HepG2 (cell line): ENCODE results near the gene PYGB. TPM values are rescaled to one million over a fixed set of nuclear protein-coding genes. Genes with fewer than 3 reads are reported as not detected.

Source experiments
- ATAC-seq: fragments of 200-7000 bp; cut with Tn5 transposase; 3 replicates; pipeline ENCODE4 v1.9.1; 2020; ENCODE audit warnings: mild to moderate bottlenecking, moderate library complexity
- BruUV-seq: library from RNA; stranded (reverse); fragments of 400-500 nt; replicated peaks from 2 replicates; lab custom pipeline; 2021; lab: Mats Ljungman, UMichigan
- CTCF ChIA-PET: fragments of 300-600 bp; formaldehyde crosslinking; extraction: SDS; loops from one replicate; lab custom pipeline; 2021; ENCODE audit warnings: low total read pairs, inconsistent platforms, low intra/inter-chr PET ratio; lab: Yijun Ruan, JAX
- POLR2A ChIA-PET: fragments of 350-600 bp; sonication (Branson Sonifier 250); formaldehyde crosslinking; loops from one replicate; lab custom pipeline; 2020; ENCODE audit warnings: antibody characterized with exemption, inconsistent platforms; lab: Yijun Ruan, JAX
- DNase-seq: peaks from one replicate; pipeline ENCODE4 v3.0.0-alpha.2; 2015; ENCODE audit warnings: low spot score
- FAIRE-seq: peaks from 3 replicates; lab custom pipeline; 2011; peaks lifted over from hg19 to GRCh38; lab: Jason Lieb, UNC
- H2AFZ ChIP-seq: one replicate; pipeline ENCODE4 v1.6.1; 2011; ENCODE audit warnings: low read length, inconsistent platforms
- H3K27ac ChIP-seq: fragments of 300-600 bp; 3 replicates; pipeline ENCODE4 v1.8.0; 2011; ENCODE audit warnings: mixed run types, mild to moderate bottlenecking, mixed read lengths, low read length, inconsistent platforms; ENCODE audit not compliant: insufficient read depth; ENCODE audit errors: extremely low read length
- H3K27me3 ChIP-seq, 2 experiments: fragments of 200-600 bp in 1 of 2; 2 replicates in 1 of 2; 3 replicates in 1 of 2; pipeline versions ENCODE4 v1.6.0 to v1.8.0; 2011; ENCODE audit warnings: low read length in 2 of 2, mild to moderate bottlenecking in 2 of 2, moderate library complexity in 2 of 2, inconsistent platforms in 1 of 2; ENCODE audit not compliant: insufficient read depth in 2 of 2, control insufficient read depth in 1 of 2
- H3K36me3 ChIP-seq, 2 experiments: fragments of 200-600 bp in 1 of 2; replicated peaks in 1 of 2; 2 replicates in 1 of 2; 3 replicates in 1 of 2; pipeline versions ENCODE4 v1.5.1 to v1.8.0; 2011; ENCODE audit warnings: low read length in 2 of 2, inconsistent platforms in 1 of 2; ENCODE audit not compliant: insufficient read depth in 2 of 2, control insufficient read depth in 1 of 2
- H3K4me1 ChIP-seq: 2 replicates; pipeline ENCODE4 v1.5.1; 2012; ENCODE audit warnings: low read length, inconsistent platforms; ENCODE audit not compliant: insufficient read depth
- H3K4me2 ChIP-seq: 2 replicates; pipeline ENCODE4 v1.6.0; 2011; ENCODE audit warnings: low read depth, low read length, inconsistent platforms
- H3K4me3 ChIP-seq, 3 experiments: fragments of 200-600 bp in 1 of 3; sonication (generic), shearing (Covaris generic) in 1 of 3; replicated peaks in 1 of 3; 2 replicates each; pipeline ENCODE4 v1.5.1; 2011 to 2016; ENCODE audit warnings: low read length in 3 of 3, inconsistent platforms in 2 of 3, low read depth in 2 of 3, mild to moderate bottlenecking in 2 of 3, control low read depth in 1 of 3, mixed read lengths in 1 of 3; ENCODE audit not compliant: insufficient read depth in 1 of 3
- H3K79me2 ChIP-seq: one replicate; pipeline ENCODE4 v1.6.1; 2011; ENCODE audit warnings: low read length, inconsistent platforms; ENCODE audit not compliant: insufficient read depth
- H3K9ac ChIP-seq: 2 replicates; pipeline ENCODE4 v1.6.0; 2011; ENCODE audit warnings: mild to moderate bottlenecking, low read depth, low read length, inconsistent platforms; ENCODE audit not compliant: insufficient read depth
- H3K9me3 ChIP-seq: 2 replicates; pipeline ENCODE4 v1.5.1; 2012; ENCODE audit warnings: mild to moderate bottlenecking, low read length
- H4K20me1 ChIP-seq: 2 replicates; pipeline ENCODE4 v1.6.0; 2011; ENCODE audit warnings: inconsistent platforms, mild to moderate bottlenecking, low read length, moderate library complexity; ENCODE audit not compliant: insufficient read depth
- AGO2 ChIP-seq: fragments of 200-400 bp; formaldehyde crosslinking; optimal IDR thresholded peaks from 2 replicates; pipeline ENCODE3; 2017; ENCODE audit warnings: mild to moderate bottlenecking, low read depth, low read length, moderate library complexity
- CCDC6 ChIP-seq: sonication (generic); formaldehyde crosslinking; IDR thresholded peaks from 2 replicates; pipeline ENCODE4 v1.8.1; 2022; ENCODE audit warnings: mild to moderate bottlenecking, missing genetic modification reagents, moderate library complexity
- CEBPB ChIP-seq: IDR thresholded peaks from 2 replicates; pipeline ENCODE4 v1.6.1; 2011; ENCODE audit warnings: low read depth, low read length, improper control_type of control experiment, borderline replicate concordance
- GATAD1 ChIP-seq: IDR thresholded peaks from 2 replicates; pipeline ENCODE4 v1.6.1; 2016; ENCODE audit warnings: missing genetic modification reagents, missing compliant biosample characterization
- HNRNPH1 ChIP-seq: fragments of 200-400 bp; formaldehyde crosslinking; optimal IDR thresholded peaks from 2 replicates; pipeline ENCODE3; 2017; ENCODE audit warnings: mild to moderate bottlenecking, low read depth, low read length
- HNRNPLL ChIP-seq: fragments of 200-400 bp; formaldehyde crosslinking; IDR thresholded peaks from 2 replicates; pipeline ENCODE4 v1.6.1; 2017; ENCODE audit warnings: mild to moderate bottlenecking, low read depth, low read length; ENCODE audit not compliant: poor library complexity, severe bottlenecking
- LCORL ChIP-seq, 2 experiments: fragments of 450-650 bp in 1 of 2; sonication (generic) in 1 of 2; formaldehyde crosslinking in 1 of 2; IDR thresholded peaks; 2 replicates each; pipeline versions ENCODE4 v1.5.0 to v1.6.1; 2017 to 2020; ENCODE audit warnings: antibody characterized with exemption in 1 of 2, missing genetic modification reagents in 1 of 2
- MTA1 ChIP-seq: sonication (generic); formaldehyde crosslinking; IDR thresholded peaks from 2 replicates; pipeline ENCODE4 v1.4.0; 2020; ENCODE audit warnings: missing genetic modification reagents, mild to moderate bottlenecking, borderline replicate concordance
- POGZ ChIP-seq: sonication (generic); formaldehyde crosslinking; IDR thresholded peaks from 2 replicates; pipeline ENCODE4 v1.4.0; 2020; ENCODE audit warnings: mild to moderate bottlenecking, missing genetic modification reagents
- POLR2AphosphoS5 ChIP-seq: IDR thresholded peaks from 2 replicates; pipeline ENCODE4 v1.6.1; 2012; ENCODE audit warnings: low read depth, low read length
- RARA ChIP-seq: IDR thresholded peaks from 2 replicates; pipeline ENCODE4 v1.6.1; 2016; ENCODE audit warnings: missing genetic modification reagents, missing compliant biosample characterization
- SALL1 ChIP-seq: sonication (generic); formaldehyde crosslinking; IDR thresholded peaks from 2 replicates; pipeline ENCODE4 v1.8.0; 2022; ENCODE audit warnings: mild to moderate bottlenecking, missing genetic modification reagents
- SNRNP70 ChIP-seq: fragments of 200-400 bp; formaldehyde crosslinking; IDR thresholded peaks from 2 replicates; pipeline ENCODE4 v1.6.1; 2017; ENCODE audit warnings: mild to moderate bottlenecking, low read depth, low read length, moderate library complexity
- SRSF1 ChIP-seq: fragments of 200-400 bp; formaldehyde crosslinking; optimal IDR thresholded peaks from 2 replicates; pipeline ENCODE3; 2017; ENCODE audit warnings: mild to moderate bottlenecking, low read depth, low read length, moderate library complexity
- ZFP41 ChIP-seq: sonication (generic); formaldehyde crosslinking; IDR thresholded peaks from 2 replicates; pipeline ENCODE4 v1.4.0; 2020; ENCODE audit warnings: mild to moderate bottlenecking, missing genetic modification reagents, borderline replicate concordance
- ZNF263 ChIP-seq: sonication (generic); formaldehyde crosslinking; IDR thresholded peaks from 2 replicates; pipeline ENCODE4 v1.4.0; 2020; ENCODE audit warnings: missing genetic modification reagents
- ZNF547 ChIP-seq: sonication (generic); formaldehyde crosslinking; IDR thresholded peaks from 2 replicates; pipeline ENCODE4 v1.5.1; 2020; ENCODE audit warnings: mild to moderate bottlenecking, missing genetic modification reagents
- WGBS: methylation state at CpG from one replicate; pipeline ENCODE4 v1.1.6; 2017; ENCODE audit warnings: low lambda C conversion rate; 5-methylcytosine and 5-hydroxymethylcytosine counted together
- in situ Hi-C: cut with HindIII; loops from 2 replicates; pipeline ENCODE4 v1.10.0; 2017; ENCODE audit warnings: low pct_unique_long_range_greater_than_20kb; ENCODE audit not compliant: extremely low pct_ligation_motif_present
- intact Hi-C: fragments of 100-400 bp; cut with micrococcal nuclease; formaldehyde crosslinking; loops from one replicate; pipeline ENCODE4 v1.10.0; 2022; ENCODE audit not compliant: unreplicated experiment
- polyA plus RNA-seq, 8 experiments: library from polyadenylated mRNA; depleted of rRNA in 3 of 8; stranded (reverse) in 7 of 8; unstranded in 1 of 8; fragments of >200 nt; fragmentation: Illumina TruSeq in 4 of 8; extraction: Trizol in 4 of 8; gene quantifications; 2 replicates each; pipeline versions ENCODE4 v1.2.1 to v1.2.3, GENCODE V29; 2011 to 2016; ENCODE audit warnings: low read depth in 4 of 8, missing spikeins in 1 of 8, mixed read lengths in 1 of 8; ENCODE audit not compliant: insufficient read depth in 1 of 8
- total RNA-seq, 5 experiments: library from RNA; depleted of rRNA; stranded (reverse); fragments of >200 nt; fragmentation: Illumina TruSeq; extraction: Trizol; gene quantifications; 2 replicates each; pipeline ENCODE4 v1.2.3, GENCODE V29; 2016; ENCODE audit warnings: low read depth in 1 of 5
- TF ChIP-seq, protein P1 (sequence below): sonication (generic); formaldehyde crosslinking; IDR thresholded peaks from 2 replicates; pipeline ENCODE4 v1.4.0; 2020; ENCODE audit warnings: missing genetic modification reagents, borderline replicate concordance

The PYGB gene
- total and polyA plus RNA-seq, 2 of the 13 experiments (the other 11 are each of a cell fraction or from before 2014, with no cell fraction given) = 24.2 to 86.3 TPM

GRCh38 chr20:25308083-25308491, 60.2 kb downstream of the PYGB start:
- WGBS = 98% methylated on average over 12 of the region's 13 CpGs
- POLR2A ChIA-PET = interaction anchor here (2.2 kb wide), 1 partner anchor 8 kb away, joined by 20 read pairs; no protein-coding TSS in a partner anchor

GRCh38 chr20:25308671-25309394, 60.9 kb downstream of the PYGB start:
- DNase-seq (peak; percentile 28), ATAC-seq (no peak), FAIRE-seq (no peak)
- no TSS peak for BruUV-seq
- Histone ChIP-seq H3K4me3 (peak overlapping the region in 1 of 3 experiments; percentile 69; a peak in 1 of 6 replicates), H3K36me3 (peaks cover 14 to 15% of the 10 kb centered on the region in 2 experiments; a peak in 4 of 5 replicates), H2AFZ (no peak overlapping the region), H3K4me1 (peaks cover 51% of the 10 kb centered on the region), H3K9ac (peak overlapping the region; percentile 45; the same call in 1 of the 2 replicates), H4K20me1 (no peaks in the 10 kb centered on the region), H3K4me2 (peak overlapping the region; percentile 82), H3K27me3 (no peaks in the 10 kb centered on the region), H3K27ac (peak overlapping the region; percentile 76), H3K9me3 (no peaks in the 10 kb centered on the region), H3K79me2 (no peaks in the 10 kb centered on the region)
- intact Hi-C loops = no loop called here
- CTCF ChIA-PET = interaction anchor here (2.9 kb wide), 1 partner anchor 14 kb away, joined by 13 read pairs; no protein-coding TSS in a partner anchor
- WGBS = 91% methylated on average over 17 of the region's 17 CpGs
- in situ Hi-C loops = loop anchor here (25.0 kb wide), 1 partner anchor 353 kb away; no protein-coding TSS in a partner anchor
- POLR2A ChIA-PET = interaction anchor here (1.0 to 2.7 kb wide), 9 partner anchors 9 to 701 kb away, joined by 3 to 21 read pairs (median 10); partner anchors contain the start of genes ABHD12, GINS1 and PYGB
- peak; percentile 42 for TF ChIP-seq SRSF1
- TF ChIP-seq POGZ (CRISPR knock-in tag) = no peak
- no peak for TF ChIP-seq LCORL (IDR thresholded peaks at IDR 0.05)
- TF ChIP-seq LCORL (CRISPR knock-in tag; IDR thresholded peaks at IDR 0.05) = no peak
- TF ChIP-seq HNRNPLL = peak; percentile 12
- TF ChIP-seq MTA1 (CRISPR knock-in tag) = 0 out of 2 replicates have a peak, but pooled peaks have one; percentile 13
- no peak for TF ChIP-seq SNRNP70
- TF ChIP-seq, protein P1, sequence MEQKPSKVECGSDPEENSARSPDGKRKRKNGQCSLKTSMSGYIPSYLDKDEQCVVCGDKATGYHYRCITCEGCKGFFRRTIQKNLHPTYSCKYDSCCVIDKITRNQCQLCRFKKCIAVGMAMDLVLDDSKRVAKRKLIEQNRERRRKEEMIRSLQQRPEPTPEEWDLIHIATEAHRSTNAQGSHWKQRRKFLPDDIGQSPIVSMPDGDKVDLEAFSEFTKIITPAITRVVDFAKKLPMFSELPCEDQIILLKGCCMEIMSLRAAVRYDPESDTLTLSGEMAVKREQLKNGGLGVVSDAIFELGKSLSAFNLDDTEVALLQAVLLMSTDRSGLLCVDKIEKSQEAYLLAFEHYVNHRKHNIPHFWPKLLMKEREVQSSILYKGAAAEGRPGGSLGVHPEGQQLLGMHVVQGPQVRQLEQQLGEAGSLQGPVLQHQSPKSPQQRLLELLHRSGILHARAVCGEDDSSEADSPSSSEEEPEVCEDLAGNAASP (CRISPR knock-in tag) = no peak
- TF ChIP-seq ZFP41 (CRISPR knock-in tag) = no peak
- TF ChIP-seq RARA (CRISPR knock-in tag) = no peak

More at GRCh38 chr20:25308083-25308491, 60.2 kb downstream of the PYGB start:
- H3K36me3 ChIP-seq = peaks cover 19 to 20% of the 10 kb centered on the region in 2 experiments
- CTCF ChIA-PET = interaction anchor here (2.9 kb wide), 1 partner anchor 14 kb away, joined by 13 read pairs; no protein-coding TSS in a partner anchor
- DNase-seq (no peak), ATAC-seq (no peak)
- no peak overlapping the region for H2AFZ ChIP-seq
- H3K9me3 ChIP-seq = no peaks in the 10 kb centered on the region
- intact Hi-C loops = no loop called here
- H3K27ac ChIP-seq = no peak overlapping the region
- H3K4me2 ChIP-seq = no peak overlapping the region
- no peaks in the 10 kb centered on the region for H3K79me2 ChIP-seq
- no TSS peak for BruUV-seq
- H3K27me3 ChIP-seq = no peaks in the 10 kb centered on the region
- H3K4me3 ChIP-seq = no peak overlapping the region
- TF ChIP-seq ZNF263 (peak; percentile 64), GATAD1 (CRISPR knock-in tag) (no peak), POLR2AphosphoS5 (no peak), HNRNPH1 (peak; percentile 24), AGO2 (peak; percentile 29), CEBPB (no peak), HNRNPLL (peak; percentile 19), CCDC6 (no peak), ZNF547 (no peak), SALL1 (no peak)
- TF ChIP-seq, all 625 proteins: peak for 4
- H3K4me1 ChIP-seq = peaks cover 51% of the 10 kb centered on the region
- FAIRE-seq = no peak
- in situ Hi-C loops = loop anchor here (25.0 kb wide), 1 partner anchor 354 kb away; no protein-coding TSS in a partner anchor
- no peaks in the 10 kb centered on the region for H4K20me1 ChIP-seq
- H3K9ac ChIP-seq = no peak overlapping the region
